Astrocyte of the hippocampus (primary cell): ENCODE results near the gene AP2M1.

Experiments
- DNase-seq: peaks from one replicate; pipeline ENCODE4 v3.0.0; 2011; ENCODE audit warnings: low read depth, low spot score

AP2M1 gene

GRCh38 chr3:184174646-184175492, at the start of gene AP2M1:
Gene AP2M1 (plus strand): TSS chr3:184174855. CDS start chr3:184176994, 2,139 bp downstream.
- peak; percentile 100 for DNase-seq

GRCh38 chr3:184126006-184126405, 48.6 kb upstream of the AP2M1 start:
- no peak for DNase-seq

- peak; percentile 44 for DNase-seq
Measured at GRCh38 chr3:184129012-184129411, 45.6 kb upstream of the AP2M1 start.

DNA sequence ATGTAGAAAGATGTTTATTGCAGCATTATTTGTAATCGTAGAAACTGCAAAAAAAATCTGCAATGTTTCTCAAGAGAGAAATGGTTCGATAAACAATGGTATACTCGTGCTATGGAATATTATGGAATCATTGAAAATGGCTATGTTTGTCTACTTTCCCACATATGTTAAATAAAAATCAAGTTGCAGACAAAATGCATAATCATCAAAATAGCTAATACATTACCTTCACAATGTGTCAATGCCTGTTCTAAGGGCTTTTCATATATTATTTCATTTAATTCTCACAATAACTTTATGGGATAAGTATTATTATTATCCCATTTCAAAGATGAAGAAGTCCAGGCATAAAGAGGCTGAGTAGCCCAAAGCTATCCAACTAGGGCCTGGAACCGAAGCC, 41.7 kb upstream of the AP2M1 start:
- DNase-seq, result no peak

- peak; percentile 87 for DNase-seq
Measured at GRCh38 chr3:184133840-184134745, 40.6 kb upstream of the AP2M1 start.

DNA sequence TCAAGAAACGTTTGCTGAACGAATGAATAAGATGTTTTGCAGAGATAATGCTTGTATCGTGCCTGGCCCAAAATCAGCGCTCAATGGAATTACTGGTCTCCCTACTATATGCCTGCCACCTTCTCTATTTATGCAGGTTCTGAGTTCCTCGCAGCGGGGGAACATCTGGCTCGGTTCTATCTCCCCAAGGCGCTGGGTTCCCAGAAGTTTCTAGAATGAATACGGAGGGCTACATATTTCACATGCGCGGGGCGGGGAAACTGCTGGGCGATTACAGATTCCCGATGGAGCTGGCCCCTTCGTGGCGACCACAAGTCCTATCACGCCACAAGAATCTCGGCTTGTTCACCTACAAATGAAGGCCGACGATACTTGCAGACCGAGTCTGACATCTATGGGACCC, 39.9 kb upstream of the AP2M1 start:
- no peak for DNase-seq

GRCh38 chr3:184135149-184135910, 39.3 kb upstream of the AP2M1 start, which contains the start of gene EIF2B5:
Gene EIF2B5 (plus strand): TSS chr3:184135358. CDS start chr3:184135386, 28 bp downstream.
- DNase-seq, result peak; percentile 95

DNA sequence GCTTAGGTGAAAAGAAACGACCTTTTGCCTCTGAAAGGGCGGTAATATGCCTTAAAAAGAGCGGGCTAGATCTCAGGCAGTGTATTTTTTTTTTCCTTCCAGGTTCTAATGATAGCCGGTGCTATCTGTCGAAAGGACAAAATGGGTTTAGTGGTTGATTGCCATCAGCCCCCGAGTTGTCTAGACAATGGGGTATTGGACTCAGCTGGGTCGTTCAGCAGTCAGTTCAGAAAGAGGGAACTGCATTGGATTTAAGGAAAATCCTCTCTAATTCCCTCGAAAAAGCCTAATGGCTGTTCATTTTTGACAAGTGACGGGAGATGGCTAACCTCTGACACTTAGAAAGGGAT, 38.8 kb upstream of the AP2M1 start:
- no peak for DNase-seq

GRCh38 chr3:184140436-184140835, 34.2 kb upstream of the AP2M1 start:
- DNase-seq, result no peak

DNA sequence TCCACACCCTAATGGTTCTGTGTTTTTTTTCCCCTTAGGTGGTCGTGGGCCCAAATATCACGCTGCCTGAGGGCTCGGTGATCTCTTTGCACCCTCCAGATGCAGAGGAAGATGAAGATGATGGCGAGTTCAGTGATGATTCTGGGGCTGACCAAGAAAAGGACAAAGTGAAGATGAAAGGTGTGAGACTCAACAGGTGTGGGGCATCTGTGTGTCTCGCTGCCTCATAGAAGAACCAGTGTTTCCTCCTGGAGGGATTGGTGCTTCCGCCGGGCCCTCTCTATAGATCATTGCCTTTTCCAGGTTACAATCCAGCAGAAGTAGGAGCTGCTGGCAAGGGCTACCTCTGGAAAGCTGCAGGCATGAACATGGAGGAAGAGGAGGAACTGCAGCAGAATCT, 32.5 kb upstream of the AP2M1 start:
- no peak for DNase-seq

DNA sequence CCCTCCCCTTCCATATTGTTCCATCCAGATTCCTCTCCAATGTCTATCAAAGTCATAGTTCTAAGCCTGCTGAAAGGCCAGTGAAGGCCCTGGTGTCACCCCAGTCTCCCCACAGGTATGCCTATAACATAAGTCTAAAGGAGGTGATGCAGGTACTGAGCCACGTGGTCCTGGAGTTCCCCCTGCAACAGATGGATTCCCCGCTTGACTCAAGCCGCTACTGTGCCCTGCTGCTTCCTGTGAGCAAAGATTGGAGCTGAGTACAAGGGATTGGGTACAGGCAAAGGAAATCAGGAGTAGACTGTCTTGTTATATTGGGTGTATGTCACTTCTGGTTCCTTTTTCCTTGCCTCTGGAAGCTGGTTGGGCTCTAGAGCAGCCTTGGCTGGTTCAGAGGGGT, 31.3 kb upstream of the AP2M1 start:
- DNase-seq, result no peak

- DNase-seq, result no peak
Measured at GRCh38 chr3:184144505-184144904, 30.1 kb upstream of the AP2M1 start.

DNA sequence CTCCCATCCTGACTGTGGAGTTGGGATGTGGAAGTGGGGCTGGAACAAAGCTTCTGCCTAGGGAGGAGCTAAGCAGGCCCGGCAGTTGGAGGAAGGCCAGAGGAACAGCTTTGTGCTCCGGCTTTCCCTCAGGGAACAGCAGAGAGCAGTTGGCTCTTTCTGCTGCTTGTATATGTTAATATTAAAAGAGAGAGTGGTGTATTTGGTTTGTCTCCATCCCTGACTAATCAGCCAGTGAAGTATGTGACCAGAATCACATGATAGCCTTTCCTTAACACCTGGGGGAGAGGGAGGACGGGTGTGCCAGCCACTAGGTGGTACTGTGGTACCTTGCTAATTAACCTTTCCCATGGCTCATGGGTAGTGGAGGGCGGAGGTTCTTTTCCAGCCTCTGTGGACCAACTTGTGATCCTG, 29.5 kb upstream of the AP2M1 start:
- DNase-seq, result peak; percentile 85

DNA sequence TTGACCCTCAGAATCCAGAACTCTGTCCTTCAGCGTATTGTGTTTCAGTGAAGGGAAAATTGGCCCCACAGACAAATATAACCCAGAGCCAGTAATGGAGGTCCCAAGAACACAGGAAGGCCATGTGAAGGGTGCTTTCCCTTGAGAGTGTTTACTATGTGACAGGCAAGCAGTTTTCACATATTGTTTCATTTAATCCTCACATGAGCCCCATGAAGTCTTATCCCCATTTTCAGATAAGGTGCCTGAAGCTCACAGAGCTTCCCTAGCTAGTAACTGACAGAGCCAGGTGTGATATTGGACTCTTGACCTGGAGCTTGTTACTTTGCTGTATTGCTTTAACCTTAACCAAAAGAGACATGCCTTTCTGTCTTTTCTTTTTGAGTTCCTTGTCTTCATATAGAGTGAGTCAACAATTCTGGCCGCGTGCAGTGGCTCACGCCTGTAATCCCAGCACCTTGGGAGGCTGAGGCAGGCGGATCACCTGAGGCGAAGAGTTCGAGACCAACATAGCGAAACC, 28.8 kb upstream of the AP2M1 start:
- DNase-seq, result no peak

GRCh38 chr3:184148076-184148475, 26.6 kb upstream of the AP2M1 start:
- no peak for DNase-seq

- no peak for DNase-seq
Measured at GRCh38 chr3:184149123-184149522, 25.5 kb upstream of the AP2M1 start.

GRCh38 chr3:184149770-184150169, 24.9 kb upstream of the AP2M1 start:
- DNase-seq, result peak; percentile 27

DNA sequence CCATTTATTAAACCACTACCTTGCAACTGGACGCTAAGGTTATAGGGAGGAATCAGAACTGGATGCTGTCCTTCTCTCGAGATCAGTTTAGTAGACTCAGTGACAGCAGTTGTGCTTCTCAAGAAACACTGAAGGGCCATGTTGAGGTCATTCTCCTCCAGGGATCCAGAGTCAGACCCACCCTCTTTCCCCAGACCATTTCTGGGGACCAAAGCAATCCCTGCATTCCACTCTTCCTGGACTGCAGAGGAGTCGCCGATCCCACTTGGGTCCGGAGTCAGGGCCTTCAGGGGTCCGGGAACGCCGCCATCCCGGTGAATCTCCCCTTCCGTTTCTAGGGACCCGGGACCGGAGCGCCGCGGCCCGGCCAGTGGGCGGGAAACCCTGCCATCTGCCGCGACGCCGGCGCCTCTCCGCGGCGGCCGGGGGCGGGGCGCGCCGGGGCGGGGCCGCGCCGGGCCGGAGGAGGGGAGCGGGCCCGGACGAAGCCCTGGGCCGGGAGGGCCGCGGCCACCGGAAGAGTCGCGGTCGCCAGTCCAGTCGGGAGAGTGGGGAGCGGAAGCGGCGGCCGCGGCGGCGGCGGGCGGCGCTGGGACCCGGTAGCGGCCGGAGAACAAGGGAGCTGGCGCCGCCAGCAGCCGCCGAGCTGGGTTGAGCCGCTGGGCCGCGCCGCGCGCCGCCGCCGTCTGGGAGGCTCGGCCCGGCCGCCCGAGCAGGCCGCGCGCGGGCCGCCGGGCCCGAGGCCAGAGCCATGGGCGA, 19.6 kb upstream of the AP2M1 start, which contains the start of gene DVL3:
TSS of gene DVL3 (plus strand) at position 493 of the 759 bp plus-strand sequence. CDS start at position 752, 259 bp downstream.
- DNase-seq, result peak; percentile 90

- DNase-seq, result no peak
Measured at GRCh38 chr3:184155644-184156521, 18.8 kb upstream of the AP2M1 start.

DNA sequence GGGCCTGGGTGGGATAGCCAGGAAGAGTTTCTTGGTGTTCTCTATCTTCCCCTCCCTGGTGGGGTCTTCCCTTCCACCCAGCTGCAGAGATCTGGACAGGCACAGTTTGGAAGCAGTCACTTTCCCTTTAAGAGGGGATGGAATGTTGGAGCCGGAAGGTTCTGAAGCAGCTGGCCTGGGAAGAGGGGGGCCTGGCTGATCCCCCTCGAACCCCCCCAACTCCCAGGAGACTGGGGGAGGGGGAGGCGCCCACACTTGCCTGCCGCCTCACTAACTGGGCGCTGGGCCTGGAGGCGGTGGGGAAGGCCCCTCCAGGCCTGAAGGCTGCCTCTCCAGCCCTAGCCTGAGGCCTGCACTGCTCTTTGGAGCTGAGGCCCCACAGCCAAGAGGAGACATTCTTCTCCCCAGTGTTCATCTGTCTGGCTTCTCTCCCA, 18.1 kb upstream of the AP2M1 start:
- DNase-seq, result peak; percentile 65
